ENCODE measurements around the gene ATP6V0A4.

ATP6V0A4 gene

GRCh38 chr7:138662076-138662990 is 135.7 kb downstream of the ATP6V0A4 start:
- H3K27ac ChIP-seq (ENCODE audit: low read depth, low read length, severe bottlenecking): peak overlapping the region; percentile 61
- H3K4me3 ChIP-seq (ENCODE audit: extremely low read depth, insufficient read depth, low read length, poor library complexity, severe bottlenecking): no peak overlapping the region
- no peaks in the 10 kb centered on the region for H3K9me3 ChIP-seq (ENCODE audit: control insufficient read depth, low read length)
- no peaks in the 10 kb centered on the region for H3K36me3 ChIP-seq (ENCODE audit: control insufficient read depth, insufficient read depth, low read length)
- H3K4me1 ChIP-seq (ENCODE audit: control insufficient read depth, insufficient read depth, low read length, poor library complexity, severe bottlenecking): peaks cover 25% of the 10 kb centered on the region
- WGBS, 2 experiments (ENCODE audit: insufficient coverage in 2 of 2): 75 to 86% methylated on average over 1 to 3 of the region's 5 CpGs

GRCh38 chr7:138661069-138661635 is 136.8 kb downstream of the ATP6V0A4 start:
- no peaks in the 10 kb centered on the region for H3K36me3 ChIP-seq (ENCODE audit: control insufficient read depth, insufficient read depth, low read length)
- WGBS, 2 experiments (ENCODE audit: insufficient coverage in 2 of 2): 52 to 78% methylated on average over 3 to 4 of the region's 9 CpGs
- peaks cover 25% of the 10 kb centered on the region for H3K4me1 ChIP-seq (ENCODE audit: control insufficient read depth, insufficient read depth, low read length, poor library complexity, severe bottlenecking)

GRCh38 chr7:138658889-138659288 is 139.1 kb downstream of the ATP6V0A4 start:
- peaks cover 19% of the 10 kb centered on the region for H3K4me1 ChIP-seq (ENCODE audit: control insufficient read depth, insufficient read depth, low read length, poor library complexity, severe bottlenecking)
- no peak overlapping the region for H3K4me3 ChIP-seq (ENCODE audit: extremely low read depth, insufficient read depth, low read length, poor library complexity, severe bottlenecking)
- H3K27ac ChIP-seq (ENCODE audit: low read depth, low read length, severe bottlenecking): no peak overlapping the region
- peaks cover 4% of the 10 kb centered on the region for H3K9me3 ChIP-seq (ENCODE audit: control insufficient read depth, low read length)
- H3K36me3 ChIP-seq (ENCODE audit: control insufficient read depth, insufficient read depth, low read length): no peaks in the 10 kb centered on the region
- WGBS, 2 experiments (ENCODE audit: insufficient coverage in 2 of 2): 83 to 87% methylated on average over 3 to 4 of the region's 4 CpGs

More at GRCh38 chr7:138661069-138661635, 136.8 kb downstream of the ATP6V0A4 start:
- H3K4me3 ChIP-seq (ENCODE audit: extremely low read depth, insufficient read depth, low read length, poor library complexity, severe bottlenecking): no peak overlapping the region
- H3K9me3 ChIP-seq (ENCODE audit: control insufficient read depth, low read length): no peaks in the 10 kb centered on the region
- H3K27ac ChIP-seq (ENCODE audit: low read depth, low read length, severe bottlenecking): peak overlapping the region; percentile 61

- Histone ChIP-seq H3K27ac (ENCODE audit: low read depth, low read length, severe bottlenecking) (no peak overlapping the region), H3K4me1 (ENCODE audit: control insufficient read depth, insufficient read depth, low read length, poor library complexity, severe bottlenecking) (peaks cover 13% of the 10 kb centered on the region), H3K36me3 (ENCODE audit: control insufficient read depth, insufficient read depth, low read length) (no peaks in the 10 kb centered on the region), H3K9me3 (ENCODE audit: control insufficient read depth, low read length) (peaks cover 9% of the 10 kb centered on the region), H3K4me3 (ENCODE audit: extremely low read depth, insufficient read depth, low read length, poor library complexity, severe bottlenecking) (no peak overlapping the region)
- 100% methylated on average over 2 of the region's 4 CpGs; no CpG with 5 or more reads in 1 of the 2 experiments for WGBS, 2 experiments (ENCODE audit: insufficient coverage in 2 of 2)
Measured at GRCh38 chr7:138657854-138658386, 140.1 kb downstream of the ATP6V0A4 start.

- 100% methylated on average over 1 of the region's 2 CpGs for WGBS, 2 experiments (ENCODE audit: insufficient coverage in 2 of 2)
- Histone ChIP-seq H3K27ac (ENCODE audit: low read depth, low read length, severe bottlenecking) (no peak overlapping the region), H3K36me3 (ENCODE audit: control insufficient read depth, insufficient read depth, low read length) (no peaks in the 10 kb centered on the region), H3K4me1 (ENCODE audit: control insufficient read depth, insufficient read depth, low read length, poor library complexity, severe bottlenecking) (peaks cover 6% of the 10 kb centered on the region), H3K4me3 (ENCODE audit: extremely low read depth, insufficient read depth, low read length, poor library complexity, severe bottlenecking) (no peak overlapping the region), H3K9me3 (ENCODE audit: control insufficient read depth, low read length) (peaks cover 12% of the 10 kb centered on the region)
Measured at GRCh38 chr7:138656952-138657351, 141.0 kb downstream of the ATP6V0A4 start.

Data from mesodermal cell (in vitro differentiated cells).